ENCODE data around the gene ITPRIPL1. TPM values are rescaled to one million over a fixed set of nuclear protein-coding genes. Genes with fewer than 3 reads are reported as not detected.

The ITPRIPL1 gene
- total and polyA plus RNA-seq, 2 of the 8 experiments (the other 6 are each of a cell fraction or from before 2014, with no cell fraction given): 10.6 to 16.1 TPM

- no peak for TF ChIP-seq RAD21 (IDR thresholded peaks at IDR 0.05 in 1 of 2, conservative IDR thresholded peaks at IDR 0.05 in 1 of 2; ENCODE audit: low read depth in 2 of 2, low read length in 2 of 2)
- no peak for TF ChIP-seq POLR2AphosphoS5 (IDR thresholded peaks at IDR 0.05; ENCODE audit: low read depth, low read length)
- TF ChIP-seq CBX8 (IDR thresholded peaks at IDR 0.05; ENCODE audit: borderline replicate concordance, low read depth, low read length): no peak
These were observed 49.3 kb downstream of the ITPRIPL1 start (continued) for GRCh38 chr2:96374211-96374951.

Other genes with a start within 250 kb of the ITPRIPL1 start
- gene ADRA2B, start 208.7 kb upstream of the ITPRIPL1 start, total RNA-seq (2021; fragmentation: NEBNext Ultra II Directional; extraction: Animal tissue kit (Norgen Biotek cat#: 25700)): 6.5 and 6.6 TPM in 2 replicates
- 5.8 and 8.3 TPM in 2 replicates for gene ADRA2B, start 208.7 kb upstream of the ITPRIPL1 start, polyA plus RNA-seq (2011; rRNA removed)
- 0.60 and 0.75 TPM in 2 replicates for gene ASTL, start 186.8 kb upstream of the ITPRIPL1 start, total RNA-seq (2021; fragmentation: NEBNext Ultra II Directional; extraction: Animal tissue kit (Norgen Biotek cat#: 25700))
- 1.4 and 2.2 TPM in 2 replicates for gene ASTL, start 186.8 kb upstream of the ITPRIPL1 start, polyA plus RNA-seq (2011; rRNA removed)
- gene DUSP2, start 179.9 kb upstream of the ITPRIPL1 start, total RNA-seq (2021; fragmentation: NEBNext Ultra II Directional; extraction: Animal tissue kit (Norgen Biotek cat#: 25700)): 8.7 and 10.1 TPM in 2 replicates
- 10.4 and 11.7 TPM in 2 replicates for gene DUSP2, start 179.9 kb upstream of the ITPRIPL1 start, polyA plus RNA-seq (2011; rRNA removed)
- gene STARD7, start 116.5 kb upstream of the ITPRIPL1 start, total RNA-seq (2021; fragmentation: NEBNext Ultra II Directional; extraction: Animal tissue kit (Norgen Biotek cat#: 25700)): 200 and 207 TPM in 2 replicates
- gene STARD7, start 116.5 kb upstream of the ITPRIPL1 start, polyA plus RNA-seq (2011; rRNA removed): 60.3 and 89.1 TPM in 2 replicates
- gene TMEM127, start 59.3 kb upstream of the ITPRIPL1 start, total RNA-seq (2021; fragmentation: NEBNext Ultra II Directional; extraction: Animal tissue kit (Norgen Biotek cat#: 25700)): 25.0 and 25.4 TPM in 2 replicates
- gene TMEM127, start 59.3 kb upstream of the ITPRIPL1 start, polyA plus RNA-seq (2011; rRNA removed): 41.0 and 45.1 TPM in 2 replicates
- gene CIAO1, start 59.1 kb upstream of the ITPRIPL1 start, total RNA-seq (2021; fragmentation: NEBNext Ultra II Directional; extraction: Animal tissue kit (Norgen Biotek cat#: 25700)): 63.7 and 69.9 TPM in 2 replicates
- 99.2 and 113 TPM in 2 replicates for gene CIAO1, start 59.1 kb upstream of the ITPRIPL1 start, polyA plus RNA-seq (2011; rRNA removed)
- gene SNRNP200, start 19.8 kb upstream of the ITPRIPL1 start, total RNA-seq (2021; fragmentation: NEBNext Ultra II Directional; extraction: Animal tissue kit (Norgen Biotek cat#: 25700)): 190 and 199 TPM in 2 replicates
- gene SNRNP200, start 19.8 kb upstream of the ITPRIPL1 start, polyA plus RNA-seq (2011; rRNA removed): 289 and 302 TPM in 2 replicates
- gene NCAPH, start 10.4 kb downstream of the ITPRIPL1 start, total RNA-seq (2021; fragmentation: NEBNext Ultra II Directional; extraction: Animal tissue kit (Norgen Biotek cat#: 25700)): 55.7 and 63.1 TPM in 2 replicates
- gene NCAPH, start 10.4 kb downstream of the ITPRIPL1 start, polyA plus RNA-seq (2011; rRNA removed): 43.8 and 46.6 TPM in 2 replicates
- not detected in 2 replicates for gene NEURL3, start 180.0 kb downstream of the ITPRIPL1 start, total RNA-seq (2021; fragmentation: NEBNext Ultra II Directional; extraction: Animal tissue kit (Norgen Biotek cat#: 25700))
- gene NEURL3, start 180.0 kb downstream of the ITPRIPL1 start, polyA plus RNA-seq (2011; rRNA removed): 0.03 TPM in 1 of 2 replicates, not detected in the other
- 4.4 and 5.3 TPM in 2 replicates for gene ARID5A, start 211.4 kb downstream of the ITPRIPL1 start, total RNA-seq (2021; fragmentation: NEBNext Ultra II Directional; extraction: Animal tissue kit (Norgen Biotek cat#: 25700))
- 3.3 and 3.8 TPM in 2 replicates for gene ARID5A, start 211.4 kb downstream of the ITPRIPL1 start, polyA plus RNA-seq (2011; rRNA removed)

Measured in H1 (cell line).